A549 (cell line): ENCODE measurements around the gene PTX4.

Experiments
- CHD2 ChIP-seq: fragments of 150-350 bp; IDR thresholded peaks from 2 replicates; pipeline ENCODE4 v1.6.1; 2014; ENCODE audit warnings: low read length; ENCODE audit not compliant: partially characterized antibody
- CTCF ChIP-seq: fragments of >200 bp; sonication (Bioruptor Twin); formaldehyde crosslinking; IDR thresholded peaks from 3 replicates; pipeline ENCODE4 v1.5.1; 2016
- EP300 ChIP-seq, 2 experiments: fragments of >200 bp; sonication (Bioruptor Twin); formaldehyde crosslinking; IDR thresholded peaks; 2 replicates in 1 of 2; 3 replicates in 1 of 2; pipeline ENCODE4 v1.6.1; 2016 to 2017
- FOSL2 ChIP-seq, 2 experiments: fragments of 450-650 bp in 1 of 2; fragments of >200 bp in 1 of 2; sonication (Bioruptor Twin) in 1 of 2; formaldehyde crosslinking; IDR thresholded peaks; 2 replicates each; pipeline versions ENCODE4 v1.5.0 to v1.6.1; 2016 to 2020; ENCODE audit warnings: mild to moderate bottlenecking in 1 of 2, moderate library complexity in 1 of 2
- HDAC2 ChIP-seq: fragments of 200-600 bp; sonication (generic); IDR thresholded peaks from 2 replicates; pipeline ENCODE4 v1.6.1; 2016
- HEYL ChIP-seq: fragments of 250-450 bp; sonication (Bioruptor Pico); IDR thresholded peaks from 2 replicates; pipeline ENCODE4 v1.8.0; 2021; ENCODE audit warnings: mild to moderate bottlenecking, moderate library complexity
- PHF8 ChIP-seq: fragments of 200-600 bp; sonication (generic); IDR thresholded peaks from 2 replicates; pipeline ENCODE4 v1.6.1; 2016; ENCODE audit warnings: low read depth, mild to moderate bottlenecking, antibody characterized with exemption, moderate library complexity, borderline replicate concordance
- SMC3 ChIP-seq: fragments of >200 bp; sonication (Bioruptor Twin); formaldehyde crosslinking; IDR thresholded peaks from 3 replicates; pipeline ENCODE4 v1.6.1; 2018; ENCODE audit warnings: inconsistent platforms

GRCh38 chr16:1531638-1531910 lies 42.8 kb upstream of the PTX4 start:
- TF ChIP-seq SMC3: no peak
- TF ChIP-seq EP300 (IDR thresholded peaks at IDR 0.05): no peak
- no peak for TF ChIP-seq PHF8
- TF ChIP-seq HDAC2: no peak
- TF ChIP-seq CHD2: no peak
- TF ChIP-seq FOSL2 (IDR thresholded peaks at IDR 0.05): no peak
- no peak for TF ChIP-seq FOSL2 (CRISPR knock-in tag; IDR thresholded peaks at IDR 0.05)
- TF ChIP-seq CTCF: no peak
- TF ChIP-seq HEYL (CRISPR knock-in tag): no peak
